Glomerular visceral epithelial cell (primary cell): ENCODE measurements around the gene TTYH2.
"Not testable (repeated sequence)": the region's sequence is repeated elsewhere in the genome, so short reads cannot be mapped to it uniquely, and the experiment has no call there.

Experiments
- DNase-seq: peaks from one replicate; pipeline ENCODE4 v3.0.0-alpha.2; 2016; ENCODE audit errors: extremely low spot score

Gene TTYH2

GRCh38 chr17:74212913-74213791 is at the start of gene TTYH2:
TSS of gene TTYH2 (plus strand) at chr17:74213571. CDS start at chr17:74213588, 17 bp downstream.
- DNase-seq, result peak; percentile 84

GRCh38 chr17:74163836-74164235 is 49.5 kb upstream of the TTYH2 start:
- DNase-seq, result no peak

- no peak for DNase-seq
Measured at GRCh38 chr17:74164446-74165045, 48.8 kb upstream of the TTYH2 start.

GRCh38 chr17:74165797-74166365 is 47.5 kb upstream of the TTYH2 start:
- no peak for DNase-seq

GRCh38 chr17:74170924-74171323 is 42.4 kb upstream of the TTYH2 start:
- no peak for DNase-seq

GRCh38 chr17:74172700-74173099 is 40.7 kb upstream of the TTYH2 start:
- no peak for DNase-seq

- DNase-seq, result peak; percentile 62
Measured at GRCh38 chr17:74176546-74177001, 36.8 kb upstream of the TTYH2 start.

- DNase-seq, result peak; percentile 79
Measured at GRCh38 chr17:74177018-74177450, 36.3 kb upstream of the TTYH2 start.

GRCh38 chr17:74179576-74179975 is 33.8 kb upstream of the TTYH2 start:
- DNase-seq, result no peak

- DNase-seq, result no peak
Measured at GRCh38 chr17:74180336-74180735, 33.0 kb upstream of the TTYH2 start.

GRCh38 chr17:74181341-74181740 is 32.0 kb upstream of the TTYH2 start:
- no peak for DNase-seq

GRCh38 chr17:74182041-74182723 is 31.2 kb upstream of the TTYH2 start:
- DNase-seq, result no peak

GRCh38 chr17:74183411-74183810 is 30.0 kb upstream of the TTYH2 start:
- no peak for DNase-seq

- DNase-seq, result no peak
Measured at GRCh38 chr17:74185571-74186185, 27.7 kb upstream of the TTYH2 start.

GRCh38 chr17:74186498-74186897 is 26.9 kb upstream of the TTYH2 start:
- DNase-seq, result no peak

- no peak for DNase-seq
Measured at GRCh38 chr17:74187761-74188160, 25.6 kb upstream of the TTYH2 start.

GRCh38 chr17:74188687-74189086 is 24.7 kb upstream of the TTYH2 start:
- DNase-seq, result not testable (repeated sequence)

GRCh38 chr17:74190154-74190553 is 23.2 kb upstream of the TTYH2 start:
- DNase-seq, result no peak

- no peak for DNase-seq
Measured at GRCh38 chr17:74190807-74191406, 22.5 kb upstream of the TTYH2 start.

- DNase-seq, result no peak
Measured at GRCh38 chr17:74192950-74193781, 20.2 kb upstream of the TTYH2 start.
